ENCODE data around the gene UMAD1.

The UMAD1 gene

GRCh38 chr7:7614018-7614741 lies 26.4 kb upstream of the UMAD1 start:
- TF ChIP-seq CTCF (IDR thresholded peaks at IDR 0.05), result no peak

GRCh38 chr7:7617550-7617949 lies 23.0 kb upstream of the UMAD1 start:
- TF ChIP-seq CTCF (IDR thresholded peaks at IDR 0.05), result no peak

- no peak for TF ChIP-seq CTCF (IDR thresholded peaks at IDR 0.05)
Measured at GRCh38 chr7:7618410-7618809, 22.1 kb upstream of the UMAD1 start.

GRCh38 chr7:7620236-7620635 lies 20.3 kb upstream of the UMAD1 start:
- no peak for TF ChIP-seq CTCF (IDR thresholded peaks at IDR 0.05)

- TF ChIP-seq CTCF (IDR thresholded peaks at IDR 0.05), result no peak
Measured at GRCh38 chr7:7620644-7621210, 19.8 kb upstream of the UMAD1 start.

GRCh38 chr7:7628476-7628875 lies 12.1 kb upstream of the UMAD1 start:
- TF ChIP-seq CTCF (IDR thresholded peaks at IDR 0.05), result no peak

GRCh38 chr7:7630626-7631329 lies 9.8 kb upstream of the UMAD1 start:
- no peak for TF ChIP-seq CTCF (IDR thresholded peaks at IDR 0.05)
